HepG2 (cell line): ENCODE results near the gene ZNF282. TPM values are rescaled to one million over a fixed set of nuclear protein-coding genes. Genes with fewer than 3 reads are reported as not detected.

Source experiments
- ASH2L ChIP-seq: fragments of 300-600, 200-600 bp; sonication (generic); IDR thresholded peaks from 2 replicates; pipeline ENCODE4 v1.7.0; 2017; ENCODE audit warnings: low read depth, mild to moderate bottlenecking, moderate library complexity, mixed read lengths, low read length; ENCODE audit not compliant: insufficient read length
- FOXO1 ChIP-seq: sonication (generic); formaldehyde crosslinking; IDR thresholded peaks from 2 replicates; pipeline ENCODE4 v1.4.0; 2020; ENCODE audit warnings: missing genetic modification reagents
- GFI1 ChIP-seq: sonication (generic); formaldehyde crosslinking; IDR thresholded peaks from 2 replicates; pipeline ENCODE4 v1.5.0; 2020; ENCODE audit warnings: missing genetic modification reagents, mild to moderate bottlenecking, borderline replicate concordance
- HDAC1 ChIP-seq: sonication (generic); formaldehyde crosslinking; IDR thresholded peaks from 2 replicates; pipeline ENCODE4 v1.5.1; 2020; ENCODE audit warnings: mild to moderate bottlenecking, missing genetic modification reagents
- KDM2A ChIP-seq: sonication (generic); formaldehyde crosslinking; IDR thresholded peaks from 2 replicates; pipeline ENCODE4 v1.4.0; 2020; ENCODE audit warnings: low read depth, missing genetic modification reagents, borderline replicate concordance
- RBM39 ChIP-seq: fragments of 200-400 bp; formaldehyde crosslinking; IDR thresholded peaks from one replicate; pipeline ENCODE4 v1.6.1; 2018; ENCODE audit warnings: antibody characterized with exemption, mild to moderate bottlenecking, low read depth, low read length; ENCODE audit not compliant: poor library complexity, severe bottlenecking
- SOX13 ChIP-seq, 3 experiments: fragments of 450-650 bp in 1 of 3; sonication (generic) in 1 of 3; formaldehyde crosslinking in 1 of 3; IDR thresholded peaks in 2 of 3; conservative IDR thresholded peaks in 1 of 3; 2 replicates each; pipeline versions ENCODE4 v1.5.0 to v1.6.1; 2016 to 2020; ENCODE audit warnings: antibody characterized with exemption in 1 of 3, mild to moderate bottlenecking in 1 of 3, missing compliant biosample characterization in 1 of 3, missing genetic modification reagents in 1 of 3, moderate library complexity in 1 of 3
- ZFP36L2 ChIP-seq: sonication (generic); formaldehyde crosslinking; IDR thresholded peaks from 2 replicates; pipeline ENCODE4 v1.4.0; 2020; ENCODE audit warnings: missing genetic modification reagents
- ZNF160 ChIP-seq: sonication (generic); formaldehyde crosslinking; IDR thresholded peaks from 2 replicates; pipeline ENCODE4 v1.8.0; 2022; ENCODE audit warnings: mild to moderate bottlenecking, inconsistent platforms, missing genetic modification reagents
- ZNF335 ChIP-seq: sonication (generic); formaldehyde crosslinking; IDR thresholded peaks from 2 replicates; pipeline ENCODE4 v1.4.0; 2020; ENCODE audit warnings: missing genetic modification reagents
- ZNF451 ChIP-seq: sonication (generic); formaldehyde crosslinking; IDR thresholded peaks from 2 replicates; pipeline ENCODE4 v1.5.0; 2020; ENCODE audit warnings: mild to moderate bottlenecking, missing genetic modification reagents
- ZNF501 ChIP-seq: sonication (generic); formaldehyde crosslinking; IDR thresholded peaks from 2 replicates; pipeline ENCODE4 v1.5.1; 2020; ENCODE audit warnings: mild to moderate bottlenecking, moderate library complexity, missing genetic modification reagents
- ZNF547 ChIP-seq: sonication (generic); formaldehyde crosslinking; IDR thresholded peaks from 2 replicates; pipeline ENCODE4 v1.5.1; 2020; ENCODE audit warnings: mild to moderate bottlenecking, missing genetic modification reagents
- ZNF558 ChIP-seq: sonication (generic); formaldehyde crosslinking; IDR thresholded peaks from 2 replicates; pipeline ENCODE4 v1.9.0; 2022; ENCODE audit warnings: mild to moderate bottlenecking, missing genetic modification reagents, borderline replicate concordance
- ZNF670 ChIP-seq: sonication (generic); formaldehyde crosslinking; IDR thresholded peaks from 2 replicates; pipeline ENCODE4 v1.8.0; 2022; ENCODE audit warnings: mild to moderate bottlenecking, missing genetic modification reagents, borderline replicate concordance
- ZNF749 ChIP-seq: sonication (generic); formaldehyde crosslinking; IDR thresholded peaks from 2 replicates; pipeline ENCODE4 v1.8.0; 2022; ENCODE audit warnings: mild to moderate bottlenecking, missing genetic modification reagents, moderate library complexity, borderline replicate concordance
- polyA plus RNA-seq, 8 experiments: library from polyadenylated mRNA; depleted of rRNA in 3 of 8; stranded (reverse) in 7 of 8; unstranded in 1 of 8; fragments of >200 nt; fragmentation: Illumina TruSeq in 4 of 8; extraction: Trizol in 4 of 8; gene quantifications; 2 replicates each; pipeline versions ENCODE4 v1.2.1 to v1.2.3, GENCODE V29; 2011 to 2016; ENCODE audit warnings: low read depth in 4 of 8, missing spikeins in 1 of 8, mixed read lengths in 1 of 8; ENCODE audit not compliant: insufficient read depth in 1 of 8
- total RNA-seq, 5 experiments: library from RNA; depleted of rRNA; stranded (reverse); fragments of >200 nt; fragmentation: Illumina TruSeq; extraction: Trizol; gene quantifications; 2 replicates each; pipeline ENCODE4 v1.2.3, GENCODE V29; 2016; ENCODE audit warnings: low read depth in 1 of 5
- TF ChIP-seq, protein P1 (sequence below): sonication (generic); formaldehyde crosslinking; IDR thresholded peaks from 2 replicates; pipeline ENCODE4 v1.4.0; 2020; ENCODE audit warnings: mild to moderate bottlenecking, missing genetic modification reagents
- TF ChIP-seq, protein P2 (sequence below): sonication (generic); formaldehyde crosslinking; IDR thresholded peaks from 2 replicates; pipeline ENCODE4 v1.4.0; 2020; ENCODE audit warnings: missing genetic modification reagents, borderline replicate concordance
- TF ChIP-seq, protein P3 (sequence below): sonication (generic); formaldehyde crosslinking; IDR thresholded peaks from 2 replicates; pipeline ENCODE4 v1.5.0; 2020; ENCODE audit warnings: missing genetic modification reagents
- TF ChIP-seq, protein P4 (sequence below): sonication (generic); formaldehyde crosslinking; IDR thresholded peaks from 2 replicates; pipeline ENCODE4 v1.4.0; 2020; ENCODE audit warnings: missing genetic modification reagents, borderline replicate concordance
- TF ChIP-seq, protein P5 (sequence below): sonication (generic); formaldehyde crosslinking; IDR thresholded peaks from 2 replicates; pipeline ENCODE4 v1.4.0; 2020; ENCODE audit warnings: mild to moderate bottlenecking, missing genetic modification reagents

The ZNF282 gene
- total and polyA plus RNA-seq, 2 of the 13 experiments (the other 11 are each of a cell fraction or from before 2014, with no cell fraction given) = 9.1 to 20.9 TPM

DNA sequence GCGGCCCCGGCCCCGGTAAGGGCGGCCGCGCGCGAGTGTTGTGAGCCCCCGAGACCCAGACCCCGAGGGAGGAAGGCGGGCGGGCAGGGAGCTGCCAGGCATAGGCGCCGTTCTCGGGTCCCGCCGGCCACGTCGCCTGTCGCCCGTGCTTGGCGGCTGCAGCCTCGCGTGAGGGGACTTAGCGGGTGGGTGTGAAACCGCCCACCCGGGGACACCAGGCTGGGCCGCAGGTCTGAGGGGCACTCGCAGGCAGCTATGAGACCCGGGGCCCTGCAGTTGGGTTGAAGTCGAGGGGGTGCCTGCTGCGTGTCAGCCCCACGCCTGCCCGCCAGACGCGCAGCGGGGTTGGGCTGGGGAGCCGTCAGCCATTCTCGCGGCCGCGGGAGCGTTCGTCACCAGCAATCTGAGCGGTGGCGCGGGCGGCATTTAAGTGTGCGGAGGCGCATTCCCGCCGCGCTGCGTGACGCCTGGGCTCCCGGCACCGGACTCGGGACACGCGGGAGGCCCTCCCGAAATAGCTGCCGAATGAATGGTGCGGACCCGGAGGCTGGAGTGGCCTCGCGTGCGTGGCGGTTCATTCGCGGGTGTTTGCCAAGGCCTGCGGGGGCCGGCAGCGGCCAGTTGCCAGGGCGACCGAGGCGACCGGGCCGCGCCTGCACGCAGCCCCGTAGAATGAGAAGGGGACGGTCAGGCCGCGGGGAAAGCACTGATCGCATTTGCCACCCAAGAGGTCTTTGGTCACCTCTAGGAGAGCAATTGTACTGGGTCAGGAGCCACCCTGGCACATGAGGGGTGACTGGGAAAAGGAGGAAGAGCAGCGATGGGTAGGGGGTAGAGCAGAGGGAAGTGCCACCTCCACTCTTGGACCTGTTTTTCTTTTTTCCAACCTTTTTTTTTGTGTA lies 47.3 kb upstream of the ZNF282 start (continued):
- TF ChIP-seq GFI1 (CRISPR knock-in tag) (no peak), ZNF335 (CRISPR knock-in tag) (0 out of 2 replicates have a peak, but pooled peaks have one; percentile 29), RBM39 (no peak), ZNF451 (CRISPR knock-in tag) (no peak), ZNF749 (no peak), ZNF670 (CRISPR knock-in tag) (no peak), SOX13 (IDR thresholded peaks at IDR 0.05) (no peak), SOX13 (CRISPR knock-in tag; conservative IDR thresholded peaks at IDR 0.05 in 1 of 2, IDR thresholded peaks at IDR 0.05 in 1 of 2) (no peak), ZNF501 (CRISPR knock-in tag) (peak; percentile 66; the same call in 1 of the 2 replicates), KDM2A (CRISPR knock-in tag) (peak; percentile 47; the same call in 1 of the 2 replicates), ZNF160 (CRISPR knock-in tag) (no peak; the same call in 1 of the 2 replicates), ASH2L (peak; percentile 25), ZFP36L2 (CRISPR knock-in tag) (no peak), ZNF558 (CRISPR knock-in tag) (no peak), ZNF547 (CRISPR knock-in tag) (peak; percentile 68; the same call in 1 of the 2 replicates), HDAC1 (CRISPR knock-in tag) (peak; percentile 58; the same call in 1 of the 2 replicates), FOXO1 (no peak; the same call in 1 of the 2 replicates)
- TF ChIP-seq, protein P1, sequence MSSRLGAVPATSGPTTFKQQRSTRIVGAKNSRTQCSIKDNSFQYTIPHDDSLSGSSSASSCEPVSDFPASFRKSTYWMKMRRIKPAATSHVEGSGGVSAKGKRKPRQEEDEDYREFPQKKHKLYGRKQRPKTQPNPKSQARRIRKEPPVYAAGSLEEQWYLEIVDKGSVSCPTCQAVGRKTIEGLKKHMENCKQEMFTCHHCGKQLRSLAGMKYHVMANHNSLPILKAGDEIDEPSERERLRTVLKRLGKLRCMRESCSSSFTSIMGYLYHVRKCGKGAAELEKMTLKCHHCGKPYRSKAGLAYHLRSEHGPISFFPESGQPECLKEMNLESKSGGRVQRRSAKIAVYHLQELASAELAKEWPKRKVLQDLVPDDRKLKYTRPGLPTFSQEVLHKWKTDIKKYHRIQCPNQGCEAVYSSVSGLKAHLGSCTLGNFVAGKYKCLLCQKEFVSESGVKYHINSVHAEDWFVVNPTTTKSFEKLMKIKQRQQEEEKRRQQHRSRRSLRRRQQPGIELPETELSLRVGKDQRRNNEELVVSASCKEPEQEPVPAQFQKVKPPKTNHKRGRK (CRISPR knock-in tag) = no peak
- TF ChIP-seq, protein P2, sequence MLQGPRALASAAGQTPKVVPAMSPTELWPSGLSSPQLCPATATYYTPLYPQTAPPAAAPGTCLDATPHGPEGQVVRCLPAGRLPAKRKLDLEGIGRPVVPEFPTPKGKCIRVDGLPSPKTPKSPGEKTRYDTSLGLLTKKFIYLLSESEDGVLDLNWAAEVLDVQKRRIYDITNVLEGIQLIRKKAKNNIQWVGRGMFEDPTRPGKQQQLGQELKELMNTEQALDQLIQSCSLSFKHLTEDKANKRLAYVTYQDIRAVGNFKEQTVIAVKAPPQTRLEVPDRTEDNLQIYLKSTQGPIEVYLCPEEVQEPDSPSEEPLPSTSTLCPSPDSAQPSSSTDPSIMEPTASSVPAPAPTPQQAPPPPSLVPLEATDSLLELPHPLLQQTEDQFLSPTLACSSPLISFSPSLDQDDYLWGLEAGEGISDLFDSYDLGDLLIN (CRISPR knock-in tag) = no peak
- TF ChIP-seq, protein P3, sequence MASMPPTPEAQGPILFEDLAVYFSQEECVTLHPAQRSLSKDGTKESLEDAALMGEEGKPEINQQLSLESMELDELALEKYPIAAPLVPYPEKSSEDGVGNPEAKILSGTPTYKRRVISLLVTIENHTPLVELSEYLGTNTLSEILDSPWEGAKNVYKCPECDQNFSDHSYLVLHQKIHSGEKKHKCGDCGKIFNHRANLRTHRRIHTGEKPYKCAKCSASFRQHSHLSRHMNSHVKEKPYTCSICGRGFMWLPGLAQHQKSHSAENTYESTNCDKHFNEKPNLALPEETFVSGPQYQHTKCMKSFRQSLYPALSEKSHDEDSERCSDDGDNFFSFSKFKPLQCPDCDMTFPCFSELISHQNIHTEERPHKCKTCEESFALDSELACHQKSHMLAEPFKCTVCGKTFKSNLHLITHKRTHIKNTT (CRISPR knock-in tag) = no peak
- TF ChIP-seq, protein P4, sequence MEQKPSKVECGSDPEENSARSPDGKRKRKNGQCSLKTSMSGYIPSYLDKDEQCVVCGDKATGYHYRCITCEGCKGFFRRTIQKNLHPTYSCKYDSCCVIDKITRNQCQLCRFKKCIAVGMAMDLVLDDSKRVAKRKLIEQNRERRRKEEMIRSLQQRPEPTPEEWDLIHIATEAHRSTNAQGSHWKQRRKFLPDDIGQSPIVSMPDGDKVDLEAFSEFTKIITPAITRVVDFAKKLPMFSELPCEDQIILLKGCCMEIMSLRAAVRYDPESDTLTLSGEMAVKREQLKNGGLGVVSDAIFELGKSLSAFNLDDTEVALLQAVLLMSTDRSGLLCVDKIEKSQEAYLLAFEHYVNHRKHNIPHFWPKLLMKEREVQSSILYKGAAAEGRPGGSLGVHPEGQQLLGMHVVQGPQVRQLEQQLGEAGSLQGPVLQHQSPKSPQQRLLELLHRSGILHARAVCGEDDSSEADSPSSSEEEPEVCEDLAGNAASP (CRISPR knock-in tag) = no peak
- TF ChIP-seq, protein P5, sequence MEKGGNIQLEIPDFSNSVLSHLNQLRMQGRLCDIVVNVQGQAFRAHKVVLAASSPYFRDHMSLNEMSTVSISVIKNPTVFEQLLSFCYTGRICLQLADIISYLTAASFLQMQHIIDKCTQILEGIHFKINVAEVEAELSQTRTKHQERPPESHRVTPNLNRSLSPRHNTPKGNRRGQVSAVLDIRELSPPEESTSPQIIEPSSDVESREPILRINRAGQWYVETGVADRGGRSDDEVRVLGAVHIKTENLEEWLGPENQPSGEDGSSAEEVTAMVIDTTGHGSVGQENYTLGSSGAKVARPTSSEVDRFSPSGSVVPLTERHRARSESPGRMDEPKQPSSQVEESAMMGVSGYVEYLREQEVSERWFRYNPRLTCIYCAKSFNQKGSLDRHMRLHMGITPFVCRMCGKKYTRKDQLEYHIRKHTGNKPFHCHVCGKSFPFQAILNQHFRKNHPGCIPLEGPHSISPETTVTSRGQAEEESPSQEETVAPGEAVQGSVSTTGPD (CRISPR knock-in tag) = no peak
